ENCODE measurements around the gene SERPINA1. TPM values are rescaled to one million over a fixed set of nuclear protein-coding genes. Genes with fewer than 3 reads are reported as not detected.

SERPINA1 gene
- total and polyA plus RNA-seq, 4 donors: 10,220 to 47,972 (median 25,583) TPM

DNA sequence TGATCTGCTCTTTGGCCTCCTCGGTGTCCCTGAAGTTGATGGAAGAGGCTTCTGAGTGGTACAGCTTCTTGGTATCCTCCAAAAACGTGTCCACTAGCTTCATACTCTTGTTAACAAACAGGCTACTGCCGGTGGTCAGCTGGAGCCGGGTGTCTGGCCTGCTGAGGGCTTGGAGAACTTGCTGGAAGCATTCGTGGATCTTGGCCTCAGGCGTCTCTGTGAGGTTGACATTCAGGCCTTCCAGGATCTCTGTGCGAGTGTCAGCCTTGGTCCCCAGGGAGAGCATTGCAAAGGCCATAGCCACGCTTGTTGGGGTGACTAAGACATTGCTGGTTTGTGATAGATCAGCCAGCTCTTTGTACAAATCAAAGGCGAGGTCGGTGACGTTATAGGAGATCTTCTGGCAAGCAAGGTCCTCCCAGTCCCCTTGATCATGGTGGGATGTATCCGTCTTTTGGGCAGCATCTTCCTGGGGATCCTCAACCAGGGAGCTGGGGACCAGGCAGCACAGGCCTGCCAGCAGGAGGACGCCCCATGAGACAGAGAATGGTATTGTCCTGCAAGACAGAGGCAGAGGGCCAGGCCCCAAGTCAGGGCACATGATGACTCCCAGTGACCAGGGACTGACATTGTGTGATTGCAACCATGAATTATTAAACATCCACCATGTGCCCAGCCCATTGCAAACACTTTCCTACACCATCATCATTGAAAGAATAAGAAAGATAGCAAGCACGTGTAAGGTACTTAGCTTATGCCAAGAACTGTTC, 22.1 kb downstream of the SERPINA1 start, which contains the start of gene SERPINA2:
SERPINA2 (minus strand) TSS at position 553 of the 770 bp plus-strand sequence.
- no peak within 1 kb of the TSS for H3K4me3 ChIP-seq (ENCODE audit: low read depth in 1 of 3, low read length in 3 of 3)
- H3K9ac ChIP-seq (ENCODE audit: low read depth in 1 of 2, low read length in 2 of 2): no peak within 1 kb of the TSS
- WGBS: 90% methylated on average over 14 of the region's 14 CpGs
- no peak within 1 kb of the TSS for H3K27ac ChIP-seq (ENCODE audit: low read depth in 1 of 2, low read length in 2 of 2)
- no peak for DNase-seq (ENCODE audit: low spot score)
- H3K27me3 ChIP-seq (ENCODE audit: control insufficient read depth in 4 of 4, insufficient read depth in 4 of 4, low read length in 3 of 4): no peaks in the 10 kb centered on the region
- TF ChIP-seq JUND (IDR thresholded peaks at IDR 0.05) (no peak), ZBTB33 (IDR thresholded peaks at IDR 0.05) (no peak), EGR1 (IDR thresholded peaks at IDR 0.05; ENCODE audit: low read depth in 2 of 2) (no peak), RAD21 (IDR thresholded peaks at IDR 0.05) (no peak), YY1 (IDR thresholded peaks at IDR 0.05) (no peak), NR2F2 (IDR thresholded peaks at IDR 0.05) (no peak), HNF4G (IDR thresholded peaks at IDR 0.05) (no peak), FOXA1 (IDR thresholded peaks at IDR 0.05) (no peak), FOXA2 (IDR thresholded peaks at IDR 0.05) (no peak), GABPA (IDR thresholded peaks at IDR 0.05 in 1 of 2, conservative IDR thresholded peaks at IDR 0.05 in 1 of 2) (no peak), RXRA (IDR thresholded peaks at IDR 0.05) (no peak), TAF1 (conservative IDR thresholded peaks at IDR 0.05) (no peak), HNF4A (conservative IDR thresholded peaks at IDR 0.05) (no peak)
- TF ChIP-seq, protein P1, sequence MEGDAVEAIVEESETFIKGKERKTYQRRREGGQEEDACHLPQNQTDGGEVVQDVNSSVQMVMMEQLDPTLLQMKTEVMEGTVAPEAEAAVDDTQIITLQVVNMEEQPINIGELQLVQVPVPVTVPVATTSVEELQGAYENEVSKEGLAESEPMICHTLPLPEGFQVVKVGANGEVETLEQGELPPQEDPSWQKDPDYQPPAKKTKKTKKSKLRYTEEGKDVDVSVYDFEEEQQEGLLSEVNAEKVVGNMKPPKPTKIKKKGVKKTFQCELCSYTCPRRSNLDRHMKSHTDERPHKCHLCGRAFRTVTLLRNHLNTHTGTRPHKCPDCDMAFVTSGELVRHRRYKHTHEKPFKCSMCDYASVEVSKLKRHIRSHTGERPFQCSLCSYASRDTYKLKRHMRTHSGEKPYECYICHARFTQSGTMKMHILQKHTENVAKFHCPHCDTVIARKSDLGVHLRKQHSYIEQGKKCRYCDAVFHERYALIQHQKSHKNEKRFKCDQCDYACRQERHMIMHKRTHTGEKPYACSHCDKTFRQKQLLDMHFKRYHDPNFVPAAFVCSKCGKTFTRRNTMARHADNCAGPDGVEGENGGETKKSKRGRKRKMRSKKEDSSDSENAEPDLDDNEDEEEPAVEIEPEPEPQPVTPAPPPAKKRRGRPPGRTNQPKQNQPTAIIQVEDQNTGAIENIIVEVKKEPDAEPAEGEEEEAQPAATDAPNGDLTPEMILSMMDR (IDR thresholded peaks at IDR 0.05; ENCODE audit: low read depth, low read length, missing input control): no peak
- TF ChIP-seq, protein P2, sequence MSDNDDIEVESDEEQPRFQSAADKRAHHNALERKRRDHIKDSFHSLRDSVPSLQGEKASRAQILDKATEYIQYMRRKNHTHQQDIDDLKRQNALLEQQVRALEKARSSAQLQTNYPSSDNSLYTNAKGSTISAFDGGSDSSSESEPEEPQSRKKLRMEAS (IDR thresholded peaks at IDR 0.05): no peak
- TF ChIP-seq, protein P3, sequence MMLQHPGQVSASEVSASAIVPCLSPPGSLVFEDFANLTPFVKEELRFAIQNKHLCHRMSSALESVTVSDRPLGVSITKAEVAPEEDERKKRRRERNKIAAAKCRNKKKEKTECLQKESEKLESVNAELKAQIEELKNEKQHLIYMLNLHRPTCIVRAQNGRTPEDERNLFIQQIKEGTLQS (IDR thresholded peaks at IDR 0.05): no peak
- TF ChIP-seq, protein P4, sequence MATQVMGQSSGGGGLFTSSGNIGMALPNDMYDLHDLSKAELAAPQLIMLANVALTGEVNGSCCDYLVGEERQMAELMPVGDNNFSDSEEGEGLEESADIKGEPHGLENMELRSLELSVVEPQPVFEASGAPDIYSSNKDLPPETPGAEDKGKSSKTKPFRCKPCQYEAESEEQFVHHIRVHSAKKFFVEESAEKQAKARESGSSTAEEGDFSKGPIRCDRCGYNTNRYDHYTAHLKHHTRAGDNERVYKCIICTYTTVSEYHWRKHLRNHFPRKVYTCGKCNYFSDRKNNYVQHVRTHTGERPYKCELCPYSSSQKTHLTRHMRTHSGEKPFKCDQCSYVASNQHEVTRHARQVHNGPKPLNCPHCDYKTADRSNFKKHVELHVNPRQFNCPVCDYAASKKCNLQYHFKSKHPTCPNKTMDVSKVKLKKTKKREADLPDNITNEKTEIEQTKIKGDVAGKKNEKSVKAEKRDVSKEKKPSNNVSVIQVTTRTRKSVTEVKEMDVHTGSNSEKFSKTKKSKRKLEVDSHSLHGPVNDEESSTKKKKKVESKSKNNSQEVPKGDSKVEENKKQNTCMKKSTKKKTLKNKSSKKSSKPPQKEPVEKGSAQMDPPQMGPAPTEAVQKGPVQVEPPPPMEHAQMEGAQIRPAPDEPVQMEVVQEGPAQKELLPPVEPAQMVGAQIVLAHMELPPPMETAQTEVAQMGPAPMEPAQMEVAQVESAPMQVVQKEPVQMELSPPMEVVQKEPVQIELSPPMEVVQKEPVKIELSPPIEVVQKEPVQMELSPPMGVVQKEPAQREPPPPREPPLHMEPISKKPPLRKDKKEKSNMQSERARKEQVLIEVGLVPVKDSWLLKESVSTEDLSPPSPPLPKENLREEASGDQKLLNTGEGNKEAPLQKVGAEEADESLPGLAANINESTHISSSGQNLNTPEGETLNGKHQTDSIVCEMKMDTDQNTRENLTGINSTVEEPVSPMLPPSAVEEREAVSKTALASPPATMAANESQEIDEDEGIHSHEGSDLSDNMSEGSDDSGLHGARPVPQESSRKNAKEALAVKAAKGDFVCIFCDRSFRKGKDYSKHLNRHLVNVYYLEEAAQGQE (IDR thresholded peaks at IDR 0.05): no peak
- H3K36me3 ChIP-seq (ENCODE audit: control insufficient read depth in 4 of 4, insufficient read depth in 3 of 4, low read depth in 1 of 4, low read length in 3 of 4): no peaks in the 10 kb centered on the region
- H3K4me1 ChIP-seq (ENCODE audit: control insufficient read depth in 4 of 4, insufficient read depth in 4 of 4, low read length in 3 of 4): no peaks in the 10 kb centered on the region
- no peaks in the 10 kb centered on the region for H3K9me3 ChIP-seq (ENCODE audit: control insufficient read depth in 4 of 4, low read length in 3 of 4)
